Stimulated activated CD8-positive, alpha-beta memory T cell treated with anti-CD3 and anti-CD28 coated beads, Interleukin-7, amount 100 ng/mL, for 4 hours (primary cell): Measurements from ENCODE around the gene KCNJ6.
"Not testable (repeated sequence)": the region's sequence is repeated elsewhere in the genome, so short reads cannot be mapped to it uniquely, and the experiment has no call there.

ENCODE experiments used
- DNase-seq, 2 donors: peaks; one replicate each; pipeline ENCODE4 v3.0.0-alpha.2; 2020; ENCODE audit warnings: low read depth in 2 of 2

Gene KCNJ6

GRCh38 chr21:37644636-37645035, 271.6 kb downstream of the KCNJ6 start:
- DNase-seq = no peak

DNA sequence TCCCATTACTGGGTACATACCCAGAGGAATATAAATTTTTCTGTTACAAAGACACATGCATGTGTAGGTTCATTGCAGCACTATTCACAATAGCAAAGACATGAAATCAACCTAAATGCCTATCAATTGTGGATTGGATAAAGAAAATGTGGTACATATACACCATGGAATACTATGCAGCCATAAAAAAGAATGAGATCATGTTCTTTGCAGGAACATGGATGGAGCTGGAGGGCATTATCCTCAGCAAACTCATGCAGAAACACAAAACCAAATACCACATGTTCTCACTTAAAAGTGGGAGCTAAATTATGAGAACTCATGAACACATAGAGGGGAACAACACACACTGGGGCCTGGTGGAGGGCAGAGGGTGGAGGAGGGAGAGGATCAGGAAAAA, 272.4 kb downstream of the KCNJ6 start:
- DNase-seq = not testable (repeated sequence)

DNA sequence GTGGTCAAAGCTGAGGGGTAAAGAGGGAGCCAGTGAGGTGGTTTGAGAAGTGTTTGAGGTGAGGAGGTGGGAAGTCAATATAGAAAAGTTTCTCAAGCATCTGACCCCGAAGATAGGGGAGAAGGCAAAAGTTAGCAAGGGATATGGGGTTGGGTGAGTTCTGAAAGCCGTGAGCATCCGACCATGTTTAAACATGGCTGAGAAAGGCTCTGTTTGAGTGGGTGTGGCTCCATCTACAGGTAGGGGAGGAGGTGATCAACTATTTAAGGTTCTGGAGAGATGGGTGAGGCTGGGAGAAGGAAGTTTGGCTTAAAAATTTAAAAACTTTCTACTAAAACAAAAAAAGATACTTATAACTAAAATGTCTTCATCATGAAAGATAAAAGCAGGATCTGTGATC, 273.8 kb downstream of the KCNJ6 start:
- DNase-seq = peak in 1 of 2 donors; percentile 11

GRCh38 chr21:37639756-37640155, 276.5 kb downstream of the KCNJ6 start:
- no peak for DNase-seq

GRCh38 chr21:37636152-37636860, 280.0 kb downstream of the KCNJ6 start:
- DNase-seq = no peak

DNA sequence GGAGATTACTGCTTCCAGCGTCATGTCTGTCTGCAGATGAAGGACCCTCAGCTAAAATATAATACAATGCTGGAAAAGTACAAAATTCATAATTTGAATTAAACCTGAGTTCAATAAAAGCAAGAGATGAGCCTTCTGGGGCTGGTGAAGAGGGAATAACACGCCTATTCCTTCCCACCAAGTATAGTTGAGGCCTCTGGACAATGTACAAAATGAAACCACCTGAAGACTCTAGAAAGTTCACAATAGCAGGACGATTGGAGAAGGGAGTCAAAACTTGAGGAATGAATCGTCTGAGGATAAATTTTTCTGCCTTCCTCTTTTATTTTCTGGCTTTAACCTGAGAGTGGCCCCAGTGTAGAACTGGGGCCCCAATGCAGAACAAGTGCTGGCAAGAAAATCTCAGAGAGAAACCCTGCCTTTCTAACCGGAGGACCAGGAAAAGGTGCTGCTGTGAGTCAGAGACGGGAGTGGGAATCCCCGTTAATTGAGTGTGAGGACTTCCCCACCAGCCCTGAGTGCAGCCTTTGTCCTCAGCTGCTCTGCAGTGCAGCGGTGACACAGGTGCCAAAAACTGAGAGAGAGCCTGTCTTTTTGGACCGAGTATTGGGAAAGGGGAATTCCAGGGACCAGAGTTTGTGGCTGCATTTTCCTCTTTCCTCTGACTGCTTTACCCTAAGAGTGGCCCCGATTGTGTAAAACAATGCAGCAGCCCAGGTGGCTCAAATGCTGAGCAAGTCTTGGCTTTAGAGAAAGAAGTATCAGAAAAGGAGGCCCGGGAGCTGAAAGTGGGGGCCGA, 284.7 kb downstream of the KCNJ6 start:
- no peak for DNase-seq

DNA sequence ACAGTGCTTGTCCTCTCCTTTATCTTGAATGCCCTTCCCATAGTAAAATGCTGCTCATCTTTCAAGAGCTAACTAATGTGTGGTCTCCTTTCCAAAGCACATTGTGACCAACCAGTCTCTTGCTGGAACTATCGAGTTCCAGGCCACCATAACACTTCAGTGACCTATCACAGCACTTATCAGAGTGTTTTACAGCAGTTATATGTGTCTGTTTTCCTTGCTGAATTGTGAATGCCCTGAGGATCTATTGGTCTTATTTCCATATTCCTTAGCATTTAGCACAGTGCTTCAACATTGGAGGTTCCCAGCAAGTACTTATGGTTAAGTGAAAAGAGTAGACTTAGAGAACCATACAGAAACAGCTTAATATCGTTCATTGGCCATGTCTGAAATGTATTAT, 285.4 kb downstream of the KCNJ6 start:
- DNase-seq = no peak

DNA sequence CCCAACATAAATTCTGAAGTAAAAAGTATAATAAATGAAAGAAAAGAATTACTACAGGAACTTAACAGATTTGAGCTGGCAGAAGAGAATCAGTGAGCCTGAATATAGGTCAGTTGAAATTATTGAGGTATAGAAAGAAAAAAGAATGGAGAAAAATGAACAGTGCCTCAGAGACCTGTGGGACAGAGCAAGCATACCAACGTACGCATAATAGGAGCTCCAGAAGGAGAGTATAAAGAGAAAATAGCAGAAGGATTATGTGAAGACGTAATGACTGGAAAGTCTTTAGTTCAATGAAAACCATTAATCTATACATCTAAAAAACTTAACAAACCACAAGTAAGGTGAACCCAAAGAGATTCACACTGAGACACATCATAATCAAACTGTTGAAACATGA, 287.9 kb downstream of the KCNJ6 start:
- no peak for DNase-seq

- no peak for DNase-seq
These were observed 288.7 kb downstream of the KCNJ6 start for GRCh38 chr21:37627561-37627960.

DNA sequence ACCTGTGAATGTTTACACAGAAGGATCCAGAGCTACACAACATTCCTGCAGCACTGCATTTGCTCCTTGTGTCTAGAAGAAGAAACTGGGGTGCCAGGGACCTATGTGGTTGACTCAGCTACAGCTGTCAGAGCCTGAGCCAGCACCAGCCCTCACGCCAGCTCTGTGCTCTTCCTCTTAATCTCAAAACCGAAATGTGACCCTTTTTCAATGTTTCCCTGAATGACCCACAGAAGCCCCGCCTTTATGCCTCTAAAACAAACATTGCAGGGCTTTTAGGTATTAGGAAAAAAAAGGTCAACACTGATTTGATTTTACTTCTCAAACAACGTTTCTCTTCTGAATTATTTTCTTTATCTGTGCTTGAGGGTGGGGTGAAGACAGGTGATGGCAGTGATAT, 289.2 kb downstream of the KCNJ6 start:
- no peak for DNase-seq

DNA sequence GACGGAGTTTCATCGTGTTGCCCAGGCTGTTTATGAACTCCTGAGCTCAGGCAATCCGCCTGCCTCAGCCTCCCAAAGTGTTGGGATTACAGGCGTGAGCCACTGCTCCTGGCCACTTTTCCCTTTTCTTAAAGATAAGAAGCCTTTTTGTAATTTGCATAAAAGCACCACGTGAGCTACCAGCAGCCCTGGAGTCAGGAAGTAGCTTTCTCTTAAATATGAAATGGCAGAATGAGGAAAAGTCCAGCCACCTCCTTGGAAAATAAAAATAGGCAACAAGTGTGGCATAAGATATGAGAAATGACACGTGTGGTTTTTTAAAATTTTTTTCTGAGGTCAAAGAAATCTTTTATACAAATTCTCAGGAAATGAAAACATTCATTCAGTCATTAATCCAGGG, 289.9 kb downstream of the KCNJ6 start:
- DNase-seq = no peak

DNA sequence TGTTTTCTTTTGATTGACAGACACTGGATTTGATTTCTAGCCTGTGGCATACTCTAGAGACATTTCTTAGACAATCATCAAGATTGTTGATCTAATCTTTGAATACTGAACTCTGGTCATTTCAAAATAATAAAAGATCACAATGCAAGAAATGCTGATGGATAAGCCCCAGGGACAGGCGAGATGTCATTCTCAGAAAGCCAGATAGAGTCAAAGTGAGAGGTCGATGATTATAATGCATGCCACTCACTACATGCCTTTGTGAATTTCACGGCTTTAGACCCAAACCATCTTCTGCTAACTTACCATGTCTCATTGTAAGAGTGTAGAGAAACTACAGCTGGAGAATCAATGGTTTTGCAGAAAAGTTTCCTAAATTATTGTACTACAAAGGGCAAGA, 292.6 kb downstream of the KCNJ6 start:
- DNase-seq = no peak

DNA sequence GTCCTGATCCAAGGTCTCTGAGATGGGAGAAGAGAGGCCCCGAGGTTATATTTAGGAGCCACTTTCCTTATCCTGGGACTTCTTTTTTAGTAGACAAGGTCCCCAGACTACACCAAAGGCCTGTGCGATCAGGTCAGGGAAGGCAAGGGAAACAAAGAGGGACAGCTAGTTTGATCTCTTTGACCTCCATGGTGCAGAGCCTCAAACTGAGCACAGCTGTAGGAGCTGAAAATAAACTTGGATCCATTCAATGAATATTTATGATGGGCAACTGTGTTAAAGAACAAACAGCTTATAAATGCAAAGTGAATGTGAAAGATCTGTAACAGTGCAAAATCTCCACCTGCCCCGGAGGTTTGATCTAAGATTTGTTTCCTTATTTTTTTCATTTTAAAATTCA, 293.1 kb downstream of the KCNJ6 start:
- no peak for DNase-seq

GRCh38 chr21:37622755-37623154, 293.5 kb downstream of the KCNJ6 start:
- no peak for DNase-seq

GRCh38 chr21:37620401-37620800, 295.9 kb downstream of the KCNJ6 start:
- no peak for DNase-seq

DNA sequence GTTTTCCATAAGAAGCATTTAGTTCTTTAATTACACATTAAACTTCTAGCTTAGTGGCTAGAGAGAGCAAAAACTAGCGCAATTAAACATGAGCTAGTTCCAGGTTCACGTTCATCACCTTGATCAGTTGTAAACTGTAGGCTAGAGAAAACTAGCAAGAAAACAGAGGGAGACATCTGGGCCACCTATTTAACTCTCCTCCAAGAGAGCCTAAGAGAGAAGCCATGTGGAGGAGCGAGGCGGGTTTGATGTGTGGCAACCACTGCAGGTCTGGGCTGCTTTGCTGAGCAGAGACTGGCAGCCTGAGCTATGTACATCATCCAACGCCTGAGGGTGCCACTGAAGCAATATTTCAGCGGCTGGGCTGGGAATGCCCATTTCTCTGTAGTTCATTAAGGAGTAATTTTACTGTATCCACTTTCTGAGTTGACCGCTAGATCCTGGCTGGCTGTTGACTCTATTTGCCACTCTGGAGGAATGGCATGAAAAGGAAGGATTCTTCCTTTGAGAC, 296.7 kb downstream of the KCNJ6 start:
- DNase-seq = no peak

DNA sequence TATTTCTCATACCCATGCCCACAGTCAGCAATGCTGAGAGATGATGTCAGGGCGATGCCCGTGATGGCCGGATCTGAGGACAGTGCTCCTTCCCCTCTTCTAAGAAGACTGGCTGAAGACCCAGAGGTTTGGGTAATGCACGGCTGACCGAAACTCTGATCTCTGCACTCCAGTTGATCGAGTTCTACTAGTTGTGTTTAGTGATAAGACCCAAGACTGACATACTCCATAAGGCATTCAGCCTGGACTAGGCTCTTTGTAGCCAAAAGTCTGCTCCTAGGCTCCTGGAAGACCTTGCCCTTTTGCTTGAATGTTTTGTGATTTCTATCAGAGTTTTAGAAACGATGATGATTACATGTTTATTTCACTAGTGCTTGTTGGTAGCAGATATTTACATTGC, 298.2 kb downstream of the KCNJ6 start:
- no peak for DNase-seq

GRCh38 chr21:37615962-37616361, 300.3 kb downstream of the KCNJ6 start:
- no peak for DNase-seq

- DNase-seq = no peak
These were observed 301.8 kb downstream of the KCNJ6 start for GRCh38 chr21:37614351-37614875.

- DNase-seq = no peak
These were observed 309.2 kb downstream of the KCNJ6 start for GRCh38 chr21:37607081-37607480.

DNA sequence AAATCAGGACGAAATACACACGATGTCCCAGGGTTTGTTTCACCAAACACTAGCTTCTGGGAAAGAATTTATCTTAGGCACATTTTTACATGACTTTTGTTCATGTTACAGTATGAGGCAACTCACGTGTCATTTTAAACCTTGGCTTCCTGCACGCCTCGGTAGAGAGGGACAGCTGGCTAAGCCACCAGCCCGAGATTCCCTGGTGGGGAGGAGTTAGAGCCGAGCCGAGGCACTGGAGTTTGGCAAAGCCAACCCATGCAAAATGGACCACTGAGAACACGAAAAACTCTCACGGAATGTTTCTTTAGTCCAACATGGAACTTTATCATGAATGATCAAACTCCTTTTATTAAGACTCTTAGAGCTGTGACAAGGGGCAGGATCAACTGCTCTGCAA, 309.7 kb downstream of the KCNJ6 start:
- DNase-seq = no peak

DNA sequence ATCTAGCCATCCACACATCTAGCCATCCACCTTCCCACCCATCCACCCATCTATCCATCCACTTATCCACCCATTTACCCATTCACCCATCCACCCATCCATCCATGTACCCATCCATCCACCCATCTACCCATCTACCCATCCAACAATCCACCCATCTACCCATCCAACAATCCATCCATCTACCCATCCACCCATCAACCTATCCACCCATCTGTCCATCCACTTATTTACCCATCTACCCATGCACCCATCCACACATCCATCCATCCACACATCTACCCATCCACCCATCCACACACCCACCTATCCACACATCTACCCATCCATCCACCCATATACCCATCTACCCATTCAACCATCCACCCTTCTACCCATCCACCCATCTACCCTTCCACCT, 311.3 kb downstream of the KCNJ6 start:
- DNase-seq = no peak

DNA sequence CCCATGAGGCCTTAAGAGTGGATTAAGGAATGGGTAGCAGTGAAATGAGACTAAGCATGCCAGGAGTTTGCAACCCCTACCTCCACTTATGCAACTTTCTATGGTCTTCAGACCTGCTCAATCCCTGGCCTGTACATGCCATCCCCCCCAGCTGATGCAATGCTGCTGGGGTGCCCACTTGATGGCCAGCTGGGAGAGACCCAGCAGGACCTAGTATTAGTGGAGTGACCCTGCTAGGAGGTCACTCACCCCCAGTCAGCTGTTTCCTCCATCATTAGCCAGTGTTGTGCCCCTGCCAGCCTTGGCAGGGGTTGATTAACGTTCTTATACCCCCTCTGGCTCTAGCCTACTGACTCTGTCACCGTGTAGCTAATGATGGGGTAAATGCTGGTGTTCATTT, 313.1 kb downstream of the KCNJ6 start:
- no peak for DNase-seq
